Body of pancreas (tissue), 4 donors: ENCODE measurements around the gene PALLD.

Experiments
- CTCF ChIP-seq, 7 experiments: fragments of 450-650 bp in 4 of 7; fragments of 200-600 bp in 3 of 7; sonication (generic) in 3 of 7; IDR thresholded peaks; one replicate each; pipeline ENCODE4 v1.5.1; 2016 to 2019; ENCODE audit warnings: antibody characterized with exemption in 7 of 7
- POLR2A ChIP-seq, 3 donors: fragments of 450-650 bp; IDR thresholded peaks; one replicate each; pipeline ENCODE4 v1.6.1; 2016; ENCODE audit warnings: antibody characterized with exemption in 3 of 3, mild to moderate bottlenecking in 2 of 3

- TF ChIP-seq POLR2A (IDR thresholded peaks at IDR 0.05): no peak
- no peak for TF ChIP-seq CTCF (IDR thresholded peaks at IDR 0.05)
Measured at GRCh38 chr4:168842186-168842585, 345.3 kb downstream of the PALLD start.
